ENCODE measurements around the gene PARD6B. TPM values are rescaled to one million over a fixed set of nuclear protein-coding genes. Genes with fewer than 3 reads are reported as not detected.
A peak's percentile ranks its signal among the peaks of the same experiment; 100 is the strongest.

PARD6B gene
- total RNA-seq, 1 experiment from 2014 or later: 41.3 TPM

DNA sequence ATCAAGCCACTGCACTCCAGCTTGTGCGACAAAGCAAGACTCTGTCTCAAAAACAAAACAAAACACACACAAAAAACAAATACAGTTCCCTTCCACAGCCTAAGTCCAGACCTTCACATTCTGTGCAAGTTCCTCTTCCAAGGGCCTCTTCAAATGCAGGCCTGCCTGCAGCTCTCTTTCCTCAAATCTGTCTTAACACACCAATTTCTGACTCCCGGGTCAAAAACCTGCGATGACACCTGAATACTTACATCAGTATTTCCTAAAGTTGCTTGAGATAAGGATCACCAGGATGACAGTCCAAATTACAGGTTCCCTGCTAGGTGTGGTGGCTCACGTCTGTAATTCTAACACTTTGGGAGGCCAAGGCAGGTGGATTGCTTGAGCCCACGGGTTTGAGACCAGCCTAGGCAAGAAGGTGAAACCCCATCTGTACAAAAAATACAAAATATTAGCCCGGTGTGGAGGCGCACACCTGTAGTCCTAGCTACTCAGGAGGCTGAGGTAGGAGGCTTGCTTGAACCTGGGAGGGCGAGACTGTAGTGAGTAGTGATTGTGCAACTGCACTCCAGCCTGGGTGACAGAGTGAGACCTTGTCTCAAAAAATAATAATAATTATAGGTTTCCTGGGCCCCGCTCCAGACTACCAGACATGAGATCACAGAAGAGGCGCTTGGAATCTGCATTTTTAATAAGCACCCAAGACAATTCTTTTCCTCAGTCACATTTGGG is 8.8 kb upstream of the PARD6B start (continued):
- TF ChIP-seq, protein P1, sequence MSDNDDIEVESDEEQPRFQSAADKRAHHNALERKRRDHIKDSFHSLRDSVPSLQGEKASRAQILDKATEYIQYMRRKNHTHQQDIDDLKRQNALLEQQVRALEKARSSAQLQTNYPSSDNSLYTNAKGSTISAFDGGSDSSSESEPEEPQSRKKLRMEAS (IDR thresholded peaks at IDR 0.05): no peak

DNA sequence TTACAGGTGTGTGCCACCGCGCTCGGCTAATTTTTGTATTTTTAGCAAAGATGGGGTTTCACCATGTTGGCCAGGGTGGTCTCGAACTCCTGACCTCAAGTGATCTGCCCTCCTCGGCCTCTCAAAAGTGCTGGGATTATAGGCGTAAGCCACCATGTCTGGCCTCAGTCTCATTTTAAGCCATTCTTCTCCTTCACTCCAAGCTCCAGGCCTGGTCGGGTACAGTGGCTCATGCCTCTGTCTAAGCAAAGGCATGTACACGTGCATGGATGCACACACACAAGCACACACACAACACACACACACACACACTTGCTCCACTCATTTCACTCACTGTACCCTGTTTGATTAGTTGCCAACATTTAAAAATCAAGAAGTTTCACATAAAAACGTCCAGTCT is 7.7 kb upstream of the PARD6B start:
- no peaks in the 10 kb centered on the region for H3K9me2 ChIP-seq (ENCODE audit: insufficient read depth)
- no peak overlapping the region for H3K4me3 ChIP-seq (replicated peaks in 1 of 2; ENCODE audit: low read depth in 1 of 2, low read length in 2 of 2)
- peak overlapping the region; percentile 68 for H3K9ac ChIP-seq (ENCODE audit: low read length)
- H2AFZ ChIP-seq (ENCODE audit: low read depth, low read length, poor library complexity, severe bottlenecking): no peak overlapping the region
- peak overlapping the region; percentile 96 for H3K27ac ChIP-seq (ENCODE audit: low read depth, low read length)
- DNase-seq (ENCODE audit: low read depth, low spot score) (no peak), ATAC-seq (no peak)
- ChIA-PET POLR2A (interaction anchor here (0.6 kb wide), 1 partner anchor 27 kb away, joined by 3 read pairs; no protein-coding TSS in a partner anchor), CTCF (interaction anchor here (1.6 kb wide), 1 partner anchor 10 kb away, joined by 8 read pairs; no protein-coding TSS in a partner anchor), RAD21 (ENCODE audit: low non-redundant PET in 1 of 2, low total read pairs in 2 of 2, uncharacterized antibody in 2 of 2, unreplicated experiment in 2 of 2) (interaction anchor here in 1 of 2 experiments (0.7 kb wide), 1 partner anchor 23 kb away, joined by 3 read pairs; no protein-coding TSS in a partner anchor)
- H3K4me2 ChIP-seq (ENCODE audit: low read length): peak overlapping the region; percentile 87
- no peaks in the 10 kb centered on the region for H3K79me2 ChIP-seq (ENCODE audit: insufficient read depth, low read length)
- intact Hi-C loops (cut with micrococcal nuclease): no loop called here
- no TSS peak for BruUV-seq (replicated peaks)
- no peaks in the 10 kb centered on the region for H3K36me3 ChIP-seq (ENCODE audit: control insufficient read depth in 1 of 2, insufficient read depth in 2 of 2, low read length in 2 of 2)
- H3K9me3 ChIP-seq (ENCODE audit: control insufficient read depth in 1 of 2, insufficient read depth in 1 of 2, low read depth in 1 of 2, low read length in 2 of 2): no peaks in the 10 kb centered on the region
- H3K27me3 ChIP-seq (ENCODE audit: insufficient read depth, low read length): no peaks in the 10 kb centered on the region
- no peaks in the 10 kb centered on the region for H4K20me1 ChIP-seq (ENCODE audit: insufficient read depth)
- peaks cover 51 to 87% of the 10 kb centered on the region in 2 experiments for H3K4me1 ChIP-seq (ENCODE audit: control insufficient read depth in 1 of 2, insufficient read depth in 2 of 2, low read length in 2 of 2)
- TF ChIP-seq ZNF274 (IDR thresholded peaks at IDR 0.05; ENCODE audit: low read depth, low read length) (no peak), SP1 (IDR thresholded peaks at IDR 0.05; ENCODE audit: low read depth) (no peak), EZH2 (IDR thresholded peaks at IDR 0.05) (no peak), YY1 (IDR thresholded peaks at IDR 0.05; ENCODE audit: extremely low read depth, insufficient replicate concordance, low read depth, low read length) (no peak), JUND (IDR thresholded peaks at IDR 0.05) (no peak), POLR2A (IDR thresholded peaks at IDR 0.05; ENCODE audit: borderline replicate concordance, extremely low read depth, insufficient read depth, insufficient read length) (no peak), SIN3A (IDR thresholded peaks at IDR 0.05; ENCODE audit: low read depth) (no peak), CEBPB (IDR thresholded peaks at IDR 0.05; ENCODE audit: low read depth) (no peak), POLR2AphosphoS5 (IDR thresholded peaks at IDR 0.05; ENCODE audit: low read depth, low read length) (no peak), EZH2phosphoT487 (IDR thresholded peaks at IDR 0.05; ENCODE audit: borderline replicate concordance) (no peak), ZFX (IDR thresholded peaks at IDR 0.05) (no peak), CBX3 (IDR thresholded peaks at IDR 0.05; ENCODE audit: low read depth) (no peak), FOSL1 (IDR thresholded peaks at IDR 0.05; ENCODE audit: low read depth) (no peak), TCF7L2 (IDR thresholded peaks at IDR 0.05; ENCODE audit: borderline replicate concordance, extremely low read depth, insufficient read depth, insufficient read length) (no peak)
- TF ChIP-seq, protein P1 (IDR thresholded peaks at IDR 0.05): no peak
- TF ChIP-seq, protein P2, sequence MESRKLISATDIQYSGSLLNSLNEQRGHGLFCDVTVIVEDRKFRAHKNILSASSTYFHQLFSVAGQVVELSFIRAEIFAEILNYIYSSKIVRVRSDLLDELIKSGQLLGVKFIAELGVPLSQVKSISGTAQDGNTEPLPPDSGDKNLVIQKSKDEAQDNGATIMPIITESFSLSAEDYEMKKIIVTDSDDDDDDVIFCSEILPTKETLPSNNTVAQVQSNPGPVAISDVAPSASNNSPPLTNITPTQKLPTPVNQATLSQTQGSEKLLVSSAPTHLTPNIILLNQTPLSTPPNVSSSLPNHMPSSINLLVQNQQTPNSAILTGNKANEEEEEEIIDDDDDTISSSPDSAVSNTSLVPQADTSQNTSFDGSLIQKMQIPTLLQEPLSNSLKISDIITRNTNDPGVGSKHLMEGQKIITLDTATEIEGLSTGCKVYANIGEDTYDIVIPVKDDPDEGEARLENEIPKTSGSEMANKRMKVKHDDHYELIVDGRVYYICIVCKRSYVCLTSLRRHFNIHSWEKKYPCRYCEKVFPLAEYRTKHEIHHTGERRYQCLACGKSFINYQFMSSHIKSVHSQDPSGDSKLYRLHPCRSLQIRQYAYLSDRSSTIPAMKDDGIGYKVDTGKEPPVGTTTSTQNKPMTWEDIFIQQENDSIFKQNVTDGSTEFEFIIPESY (IDR thresholded peaks at IDR 0.05; ENCODE audit: extremely low read depth, insufficient replicate concordance, low read length): no peak
- TF ChIP-seq, protein P3, sequence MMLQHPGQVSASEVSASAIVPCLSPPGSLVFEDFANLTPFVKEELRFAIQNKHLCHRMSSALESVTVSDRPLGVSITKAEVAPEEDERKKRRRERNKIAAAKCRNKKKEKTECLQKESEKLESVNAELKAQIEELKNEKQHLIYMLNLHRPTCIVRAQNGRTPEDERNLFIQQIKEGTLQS (IDR thresholded peaks at IDR 0.05): no peak
- TF ChIP-seq, protein P4, sequence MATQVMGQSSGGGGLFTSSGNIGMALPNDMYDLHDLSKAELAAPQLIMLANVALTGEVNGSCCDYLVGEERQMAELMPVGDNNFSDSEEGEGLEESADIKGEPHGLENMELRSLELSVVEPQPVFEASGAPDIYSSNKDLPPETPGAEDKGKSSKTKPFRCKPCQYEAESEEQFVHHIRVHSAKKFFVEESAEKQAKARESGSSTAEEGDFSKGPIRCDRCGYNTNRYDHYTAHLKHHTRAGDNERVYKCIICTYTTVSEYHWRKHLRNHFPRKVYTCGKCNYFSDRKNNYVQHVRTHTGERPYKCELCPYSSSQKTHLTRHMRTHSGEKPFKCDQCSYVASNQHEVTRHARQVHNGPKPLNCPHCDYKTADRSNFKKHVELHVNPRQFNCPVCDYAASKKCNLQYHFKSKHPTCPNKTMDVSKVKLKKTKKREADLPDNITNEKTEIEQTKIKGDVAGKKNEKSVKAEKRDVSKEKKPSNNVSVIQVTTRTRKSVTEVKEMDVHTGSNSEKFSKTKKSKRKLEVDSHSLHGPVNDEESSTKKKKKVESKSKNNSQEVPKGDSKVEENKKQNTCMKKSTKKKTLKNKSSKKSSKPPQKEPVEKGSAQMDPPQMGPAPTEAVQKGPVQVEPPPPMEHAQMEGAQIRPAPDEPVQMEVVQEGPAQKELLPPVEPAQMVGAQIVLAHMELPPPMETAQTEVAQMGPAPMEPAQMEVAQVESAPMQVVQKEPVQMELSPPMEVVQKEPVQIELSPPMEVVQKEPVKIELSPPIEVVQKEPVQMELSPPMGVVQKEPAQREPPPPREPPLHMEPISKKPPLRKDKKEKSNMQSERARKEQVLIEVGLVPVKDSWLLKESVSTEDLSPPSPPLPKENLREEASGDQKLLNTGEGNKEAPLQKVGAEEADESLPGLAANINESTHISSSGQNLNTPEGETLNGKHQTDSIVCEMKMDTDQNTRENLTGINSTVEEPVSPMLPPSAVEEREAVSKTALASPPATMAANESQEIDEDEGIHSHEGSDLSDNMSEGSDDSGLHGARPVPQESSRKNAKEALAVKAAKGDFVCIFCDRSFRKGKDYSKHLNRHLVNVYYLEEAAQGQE (IDR thresholded peaks at IDR 0.05; ENCODE audit: low read depth): no peak

Measured in HCT116 (cell line).